ENCODE data around the gene IFIT1. TPM values are rescaled to one million over a fixed set of nuclear protein-coding genes. Genes with fewer than 3 reads are reported as not detected.

IFIT1 gene
- total and polyA plus RNA-seq, 2 donors (not counting 1 experiment from before 2014, with no cell fraction given): 0.63 to 1.2 TPM

- POLR2A ChIA-PET: no interaction called here
- no peak overlapping the region for H3K27ac ChIP-seq (ENCODE audit: low read length in 2 of 2)
- H3K27me3 Mint-ChIP-seq: peaks cover 14% of the 10 kb centered on the region
- H3K4me3 ChIP-seq (ENCODE audit: control extremely low read depth in 1 of 5, extremely low read depth in 1 of 5, insufficient read depth in 1 of 5, low read depth in 2 of 5, low read length in 4 of 5): no peak overlapping the region
- H3K4me1 ChIP-seq (ENCODE audit: control insufficient read depth in 2 of 2, insufficient read depth in 2 of 2, low read length in 2 of 2): peaks cover 0 to 3% of the 10 kb centered on the region in 2 donors
- H3K36me3 ChIP-seq (replicated peaks in 1 of 2; ENCODE audit: control extremely low read depth in 1 of 2, control insufficient read depth in 1 of 2, extremely low read depth in 1 of 2, insufficient read depth in 2 of 2, low read length in 1 of 2): no peaks in the 10 kb centered on the region
- no peak overlapping the region for H2AFZ ChIP-seq (ENCODE audit: insufficient read depth, low read depth, low read length, poor library complexity, severe bottlenecking)
- peaks cover 4% of the 10 kb centered on the region for H3K4me1 Mint-ChIP-seq
- H3K4me3 Mint-ChIP-seq: no peak overlapping the region
- intact Hi-C loops (cut with micrococcal nuclease): no loop called here
- CTCF ChIA-PET: no interaction called here
- H3K27me3 ChIP-seq (replicated peaks in 1 of 4; ENCODE audit: control extremely low read depth in 1 of 4, control insufficient read depth in 3 of 4, insufficient read depth in 4 of 4, low read length in 3 of 4): peaks cover 0 to 3% (median 0%) of the 10 kb centered on the region in 4 experiments
- no peaks in the 10 kb centered on the region for H3K9me3 ChIP-seq (ENCODE audit: control extremely low read depth in 1 of 3, control insufficient read depth in 2 of 3, insufficient read depth in 1 of 3, low read length in 2 of 3)
- no peak for ATAC-seq (ENCODE audit: low read depth)
- no peaks in the 10 kb centered on the region for H4K20me1 ChIP-seq (ENCODE audit: control insufficient read depth, insufficient read depth, low read length, poor library complexity, severe bottlenecking)
- H3K4me2 ChIP-seq (replicated peaks; ENCODE audit: low read depth, low read length, poor library complexity, severe bottlenecking): no peak overlapping the region
- 100% methylated on average over 1 of the region's 2 CpGs for WGBS (ENCODE audit: insufficient coverage)
- no peak for TF ChIP-seq CTCF (IDR thresholded peaks at IDR 0.05)
- TF ChIP-seq EZH2 (IDR thresholded peaks at IDR 0.05; ENCODE audit: borderline replicate concordance, insufficient read depth, low read depth, low read length, poor library complexity, severe bottlenecking): no peak
- H3K9me3 Mint-ChIP-seq (ENCODE audit: insufficient read depth): no peaks in the 10 kb centered on the region
- no peak overlapping the region for H3K27ac Mint-ChIP-seq
- no peak overlapping the region for H3K9ac ChIP-seq (ENCODE audit: low read length)
- H3K79me2 ChIP-seq (ENCODE audit: control insufficient read depth, insufficient read depth, low read length): no peaks in the 10 kb centered on the region
- DNase-seq: no peak
These were observed 58.5 kb downstream of the IFIT1 start for GRCh38 chr10:89450901-89451300.

- CTCF ChIA-PET: no interaction called here
- peaks cover 7% of the 10 kb centered on the region for H3K27me3 Mint-ChIP-seq
- no peak overlapping the region for H3K4me3 ChIP-seq (ENCODE audit: control extremely low read depth in 1 of 5, extremely low read depth in 1 of 5, insufficient read depth in 1 of 5, low read depth in 2 of 5, low read length in 4 of 5)
- no CpG with 5 or more reads among the region's 1 CpG for WGBS (ENCODE audit: insufficient coverage)
- no peak overlapping the region for H3K4me3 Mint-ChIP-seq
- no peak overlapping the region for H3K27ac Mint-ChIP-seq
- no peaks in the 10 kb centered on the region for H3K9me3 ChIP-seq (ENCODE audit: control extremely low read depth in 1 of 3, control insufficient read depth in 2 of 3, insufficient read depth in 1 of 3, low read length in 2 of 3)
- H3K4me1 Mint-ChIP-seq: peaks cover 4% of the 10 kb centered on the region
- H3K36me3 ChIP-seq (replicated peaks in 1 of 2; ENCODE audit: control extremely low read depth in 1 of 2, control insufficient read depth in 1 of 2, extremely low read depth in 1 of 2, insufficient read depth in 2 of 2, low read length in 1 of 2): no peaks in the 10 kb centered on the region
- DNase-seq: no peak
- TF ChIP-seq EZH2 (IDR thresholded peaks at IDR 0.05; ENCODE audit: borderline replicate concordance, insufficient read depth, low read depth, low read length, poor library complexity, severe bottlenecking): no peak
- no peak for TF ChIP-seq CTCF (IDR thresholded peaks at IDR 0.05)
- no peak overlapping the region for H3K27ac ChIP-seq (ENCODE audit: low read length in 2 of 2)
- intact Hi-C loops (cut with micrococcal nuclease): no loop called here
- H3K27me3 ChIP-seq (replicated peaks in 1 of 4; ENCODE audit: control extremely low read depth in 1 of 4, control insufficient read depth in 3 of 4, insufficient read depth in 4 of 4, low read length in 3 of 4): peaks cover 0 to 3% (median 0%) of the 10 kb centered on the region in 4 experiments
- H3K9me3 Mint-ChIP-seq (ENCODE audit: insufficient read depth): no peaks in the 10 kb centered on the region
- no peak overlapping the region for H2AFZ ChIP-seq (ENCODE audit: insufficient read depth, low read depth, low read length, poor library complexity, severe bottlenecking)
- H3K4me2 ChIP-seq (replicated peaks; ENCODE audit: low read depth, low read length, poor library complexity, severe bottlenecking): no peak overlapping the region
- no peak for ATAC-seq (ENCODE audit: low read depth)
- H3K79me2 ChIP-seq (ENCODE audit: control insufficient read depth, insufficient read depth, low read length): no peaks in the 10 kb centered on the region
- no peak overlapping the region for H3K9ac ChIP-seq (ENCODE audit: low read length)
- H4K20me1 ChIP-seq (ENCODE audit: control insufficient read depth, insufficient read depth, low read length, poor library complexity, severe bottlenecking): no peaks in the 10 kb centered on the region
- POLR2A ChIA-PET: no interaction called here
- peaks cover 0 to 3% of the 10 kb centered on the region in 2 donors for H3K4me1 ChIP-seq (ENCODE audit: control insufficient read depth in 2 of 2, insufficient read depth in 2 of 2, low read length in 2 of 2)
These were observed 59.8 kb downstream of the IFIT1 start for GRCh38 chr10:89452193-89452592.

Data from B cell (primary cell).